K562 (cell line): ENCODE results near the gene TNFAIP8L1. TPM values are rescaled to one million over a fixed set of nuclear protein-coding genes. Genes with fewer than 3 reads are reported as not detected.

ENCODE experiments used
- JUN ChIP-seq, 2 experiments: sonication (generic) in 1 of 2; formaldehyde crosslinking in 1 of 2; IDR thresholded peaks; 2 replicates each; pipeline versions ENCODE4 v1.6.1 to v1.8.0; 2012 to 2022; ENCODE audit warnings: borderline replicate concordance in 2 of 2, mild to moderate bottlenecking in 2 of 2, improper control_type of control experiment in 1 of 2, low read depth in 1 of 2, low read length in 1 of 2, missing genetic modification reagents in 1 of 2
- KAT8 ChIP-seq: fragments of 450-650 bp; IDR thresholded peaks from 2 replicates; pipeline ENCODE4 v1.6.1; 2016; ENCODE audit warnings: low read depth, mild to moderate bottlenecking
- KLF16 ChIP-seq: IDR thresholded peaks from 2 replicates; pipeline ENCODE4 v1.6.1; 2016; ENCODE audit warnings: antibody characterized with exemption
- MCM2 ChIP-seq: fragments of 450-650 bp; IDR thresholded peaks from 2 replicates; pipeline ENCODE4 v1.6.1; 2017; ENCODE audit warnings: low read depth, mild to moderate bottlenecking
- NFE2 ChIP-seq: IDR thresholded peaks from 2 replicates; pipeline ENCODE4 v1.6.1; 2014; ENCODE audit warnings: antibody characterized with exemption, low read depth
- SETDB1 ChIP-seq: IDR thresholded peaks from one replicate; pipeline ENCODE4 v1.6.1; 2012; ENCODE audit warnings: low read length, control low read depth, inconsistent platforms
- STAT5A ChIP-seq: IDR thresholded peaks from 2 replicates; pipeline ENCODE4 v1.6.1; 2012; ENCODE audit warnings: low read length, inconsistent platforms, borderline replicate concordance
- TOE1 ChIP-seq, 2 experiments: fragments of 450-650 bp in 1 of 2; sonication (generic) in 1 of 2; formaldehyde crosslinking in 1 of 2; IDR thresholded peaks; 2 replicates each; pipeline versions ENCODE4 v1.7.1 to v1.8.0; 2016 to 2022; ENCODE audit warnings: borderline replicate concordance in 2 of 2, mild to moderate bottlenecking in 2 of 2, antibody characterized with exemption in 1 of 2, inconsistent platforms in 1 of 2, low read depth in 1 of 2, missing genetic modification reagents in 1 of 2, moderate library complexity in 1 of 2
- ZC3H4 ChIP-seq: sonication (generic); formaldehyde crosslinking; IDR thresholded peaks from 2 replicates; pipeline ENCODE4 v1.9.0; 2021; ENCODE audit warnings: missing genetic modification reagents, borderline replicate concordance
- ZNF444 ChIP-seq: fragments of 250-450 bp; sonication (Bioruptor Pico); IDR thresholded peaks from 2 replicates; pipeline ENCODE4 v1.4.0; 2020; ENCODE audit warnings: mild to moderate bottlenecking, moderate library complexity
- ZNF561 ChIP-seq: fragments of 450-650 bp; formaldehyde crosslinking; conservative IDR thresholded peaks from 2 replicates; pipeline ENCODE4 v1.4.0; 2020; ENCODE audit warnings: mild to moderate bottlenecking, moderate library complexity
- polyA plus RNA-seq, 8 experiments: library from polyadenylated mRNA; depleted of rRNA in 4 of 8; stranded (reverse) in 5 of 8; unstranded in 3 of 8; fragments of >200 nt; fragmentation: Nextera tagmentation in 2 of 8; fragmentation: Illumina TruSeq in 1 of 8; extraction: Ambion mirVana in 2 of 8; extraction: Trizol in 1 of 8; gene quantifications; 2 replicates each; pipeline versions ENCODE4 v1.2.1 to v1.2.3, GENCODE V29; 2011 to 2014; ENCODE audit warnings: inconsistent platforms in 1 of 8, missing spikeins in 1 of 8
- total RNA-seq, 7 experiments: library from RNA; depleted of rRNA in 6 of 7; stranded (reverse); fragments of >200 nt in 6 of 7; fragmentation: Illumina TruSeq in 2 of 7; extraction: Trizol in 2 of 7; gene quantifications; 2 replicates each; pipeline versions ENCODE4 v1.2.1 to v1.2.3, GENCODE V29; 2011 to 2021; ENCODE audit warnings: low replicate concordance in 1 of 7
- TF ChIP-seq, protein P1 (sequence below): fragments of 250-450 bp; sonication (Bioruptor Pico); IDR thresholded peaks from 2 replicates; pipeline ENCODE4 v1.8.0; 2022; ENCODE audit warnings: inconsistent platforms
- TF ChIP-seq, protein P2 (sequence below): fragments of 450-650 bp; IDR thresholded peaks from 2 replicates; pipeline ENCODE4 v1.6.1; 2016; ENCODE audit warnings: mild to moderate bottlenecking
- TF ChIP-seq, protein P3 (sequence below): fragments of 250-450 bp; sonication (Bioruptor Pico); IDR thresholded peaks from 2 replicates; pipeline ENCODE4 v1.5.0; 2021
- TF ChIP-seq, protein P4 (sequence below): fragments of 250-450 bp; sonication (Bioruptor Pico); IDR thresholded peaks from 2 replicates; pipeline ENCODE4 v1.8.0; 2021; ENCODE audit warnings: mild to moderate bottlenecking, moderate library complexity
- TF ChIP-seq, protein P5 (sequence below): sonication (generic); formaldehyde crosslinking; IDR thresholded peaks from 2 replicates; pipeline ENCODE4 v1.8.0; 2022; ENCODE audit warnings: mild to moderate bottlenecking, missing genetic modification reagents
- TF ChIP-seq, protein P6 (sequence below): fragments of 450-650 bp; conservative IDR thresholded peaks from 2 replicates; pipeline ENCODE4 v1.6.1; 2016; ENCODE audit warnings: missing genetic modification characterization, low read depth, mild to moderate bottlenecking, control low read depth, missing compliant biosample characterization

The TNFAIP8L1 gene
- total and polyA plus RNA-seq, 9 of the 15 experiments (the other 6 are each of a cell fraction or from before 2014, with no cell fraction given): 0.69 to 9.3 (median 4.9) TPM

DNA sequence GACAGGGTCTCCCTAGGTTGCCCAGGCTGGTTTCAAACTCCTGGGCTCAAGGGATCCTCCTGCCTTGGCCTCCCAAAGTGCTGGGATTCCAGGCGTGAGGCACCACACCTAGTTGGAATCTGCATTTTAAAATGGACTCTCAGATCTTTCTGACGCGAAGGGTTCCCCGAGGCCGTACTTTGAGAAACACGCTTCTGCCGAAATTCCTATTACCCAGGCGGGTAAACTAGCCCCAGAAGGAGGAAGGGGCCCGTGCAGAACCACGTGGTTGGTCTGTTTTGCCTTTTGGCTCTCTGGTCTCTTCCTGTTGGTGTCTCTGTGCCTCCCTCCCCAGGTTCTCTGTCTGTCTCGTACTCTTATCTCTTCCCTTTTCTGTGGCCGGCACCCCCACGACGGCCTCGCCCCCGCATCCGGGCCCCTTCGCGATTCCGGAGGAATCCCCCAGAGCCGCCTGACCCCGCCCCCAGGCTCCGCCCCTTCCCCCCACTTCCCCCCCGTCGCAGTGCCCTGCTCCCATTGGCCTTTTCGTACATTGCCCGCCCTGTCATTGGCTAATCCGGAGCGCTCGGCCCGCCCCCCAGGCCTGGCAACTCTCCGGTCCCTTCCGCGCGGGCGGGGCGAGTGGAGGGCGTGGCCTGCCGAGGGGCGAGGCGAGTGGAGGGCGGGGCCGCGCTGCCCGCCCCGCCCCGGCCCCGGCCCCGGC, at the start of gene TNFAIP8L1 (continued):
- TF ChIP-seq ZNF444: no peak
- TF ChIP-seq STAT5A: no peak
- TF ChIP-seq, protein P1, sequence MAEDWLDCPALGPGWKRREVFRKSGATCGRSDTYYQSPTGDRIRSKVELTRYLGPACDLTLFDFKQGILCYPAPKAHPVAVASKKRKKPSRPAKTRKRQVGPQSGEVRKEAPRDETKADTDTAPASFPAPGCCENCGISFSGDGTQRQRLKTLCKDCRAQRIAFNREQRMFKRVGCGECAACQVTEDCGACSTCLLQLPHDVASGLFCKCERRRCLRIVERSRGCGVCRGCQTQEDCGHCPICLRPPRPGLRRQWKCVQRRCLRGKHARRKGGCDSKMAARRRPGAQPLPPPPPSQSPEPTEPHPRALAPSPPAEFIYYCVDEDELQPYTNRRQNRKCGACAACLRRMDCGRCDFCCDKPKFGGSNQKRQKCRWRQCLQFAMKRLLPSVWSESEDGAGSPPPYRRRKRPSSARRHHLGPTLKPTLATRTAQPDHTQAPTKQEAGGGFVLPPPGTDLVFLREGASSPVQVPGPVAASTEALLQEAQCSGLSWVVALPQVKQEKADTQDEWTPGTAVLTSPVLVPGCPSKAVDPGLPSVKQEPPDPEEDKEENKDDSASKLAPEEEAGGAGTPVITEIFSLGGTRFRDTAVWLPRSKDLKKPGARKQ (CRISPR knock-in tag): no peak
- TF ChIP-seq ZNF561 (CRISPR knock-in tag): no peak
- TF ChIP-seq KLF16: 0 out of 2 replicates have a peak, but pooled peaks have one; percentile 39
- TF ChIP-seq TOE1 (IDR thresholded peaks at IDR 0.05; ENCODE audit: borderline replicate concordance): peak; percentile 81
- no peak for TF ChIP-seq TOE1 (CRISPR knock-in tag; IDR thresholded peaks at IDR 0.05; ENCODE audit: borderline replicate concordance, low read depth)
- TF ChIP-seq, protein P2, sequence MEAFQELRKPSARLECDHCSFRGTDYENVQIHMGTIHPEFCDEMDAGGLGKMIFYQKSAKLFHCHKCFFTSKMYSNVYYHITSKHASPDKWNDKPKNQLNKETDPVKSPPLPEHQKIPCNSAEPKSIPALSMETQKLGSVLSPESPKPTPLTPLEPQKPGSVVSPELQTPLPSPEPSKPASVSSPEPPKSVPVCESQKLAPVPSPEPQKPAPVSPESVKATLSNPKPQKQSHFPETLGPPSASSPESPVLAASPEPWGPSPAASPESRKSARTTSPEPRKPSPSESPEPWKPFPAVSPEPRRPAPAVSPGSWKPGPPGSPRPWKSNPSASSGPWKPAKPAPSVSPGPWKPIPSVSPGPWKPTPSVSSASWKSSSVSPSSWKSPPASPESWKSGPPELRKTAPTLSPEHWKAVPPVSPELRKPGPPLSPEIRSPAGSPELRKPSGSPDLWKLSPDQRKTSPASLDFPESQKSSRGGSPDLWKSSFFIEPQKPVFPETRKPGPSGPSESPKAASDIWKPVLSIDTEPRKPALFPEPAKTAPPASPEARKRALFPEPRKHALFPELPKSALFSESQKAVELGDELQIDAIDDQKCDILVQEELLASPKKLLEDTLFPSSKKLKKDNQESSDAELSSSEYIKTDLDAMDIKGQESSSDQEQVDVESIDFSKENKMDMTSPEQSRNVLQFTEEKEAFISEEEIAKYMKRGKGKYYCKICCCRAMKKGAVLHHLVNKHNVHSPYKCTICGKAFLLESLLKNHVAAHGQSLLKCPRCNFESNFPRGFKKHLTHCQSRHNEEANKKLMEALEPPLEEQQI: no peak
- TF ChIP-seq, protein P3, sequence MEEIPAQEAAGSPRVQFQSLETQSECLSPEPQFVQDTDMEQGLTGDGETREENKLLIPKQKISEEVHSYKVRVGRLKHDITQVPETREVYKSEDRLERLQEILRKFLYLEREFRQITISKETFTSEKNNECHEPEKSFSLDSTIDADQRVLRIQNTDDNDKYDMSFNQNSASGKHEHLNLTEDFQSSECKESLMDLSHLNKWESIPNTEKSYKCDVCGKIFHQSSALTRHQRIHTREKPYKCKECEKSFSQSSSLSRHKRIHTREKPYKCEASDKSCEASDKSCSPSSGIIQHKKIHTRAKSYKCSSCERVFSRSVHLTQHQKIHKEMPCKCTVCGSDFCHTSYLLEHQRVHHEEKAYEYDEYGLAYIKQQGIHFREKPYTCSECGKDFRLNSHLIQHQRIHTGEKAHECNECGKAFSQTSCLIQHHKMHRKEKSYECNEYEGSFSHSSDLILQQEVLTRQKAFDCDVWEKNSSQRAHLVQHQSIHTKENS (CRISPR knock-in tag): no peak
- TF ChIP-seq KAT8: no peak
- TF ChIP-seq NFE2: 0 out of 2 replicates have a peak, but pooled peaks have one; percentile 5
- TF ChIP-seq MCM2: no peak
- no peak for TF ChIP-seq SETDB1
- TF ChIP-seq, protein P4, sequence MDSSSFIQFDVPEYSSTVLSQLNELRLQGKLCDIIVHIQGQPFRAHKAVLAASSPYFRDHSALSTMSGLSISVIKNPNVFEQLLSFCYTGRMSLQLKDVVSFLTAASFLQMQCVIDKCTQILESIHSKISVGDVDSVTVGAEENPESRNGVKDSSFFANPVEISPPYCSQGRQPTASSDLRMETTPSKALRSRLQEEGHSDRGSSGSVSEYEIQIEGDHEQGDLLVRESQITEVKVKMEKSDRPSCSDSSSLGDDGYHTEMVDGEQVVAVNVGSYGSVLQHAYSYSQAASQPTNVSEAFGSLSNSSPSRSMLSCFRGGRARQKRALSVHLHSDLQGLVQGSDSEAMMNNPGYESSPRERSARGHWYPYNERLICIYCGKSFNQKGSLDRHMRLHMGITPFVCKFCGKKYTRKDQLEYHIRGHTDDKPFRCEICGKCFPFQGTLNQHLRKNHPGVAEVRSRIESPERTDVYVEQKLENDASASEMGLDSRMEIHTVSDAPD (CRISPR knock-in tag): no peak
- peak; percentile 9; the same call in 1 of the 2 replicates for TF ChIP-seq JUN (IDR thresholded peaks at IDR 0.05; ENCODE audit: borderline replicate concordance, low read depth, low read length)
- TF ChIP-seq JUN (CRISPR knock-in tag; IDR thresholded peaks at IDR 0.05; ENCODE audit: borderline replicate concordance): no peak
- TF ChIP-seq ZC3H4 (CRISPR knock-in tag): no peak
- TF ChIP-seq, protein P5, sequence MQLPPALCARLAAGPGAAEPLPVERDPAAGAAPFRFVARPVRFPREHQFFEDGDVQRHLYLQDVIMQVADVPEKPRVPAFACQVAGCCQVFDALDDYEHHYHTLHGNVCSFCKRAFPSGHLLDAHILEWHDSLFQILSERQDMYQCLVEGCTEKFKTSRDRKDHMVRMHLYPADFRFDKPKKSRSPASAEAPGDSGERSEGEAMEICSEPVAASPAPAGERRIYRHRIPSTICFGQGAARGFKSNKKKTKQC (CRISPR knock-in tag): peak; percentile 43; the same call in 1 of the 2 replicates
- TF ChIP-seq, protein P6, sequence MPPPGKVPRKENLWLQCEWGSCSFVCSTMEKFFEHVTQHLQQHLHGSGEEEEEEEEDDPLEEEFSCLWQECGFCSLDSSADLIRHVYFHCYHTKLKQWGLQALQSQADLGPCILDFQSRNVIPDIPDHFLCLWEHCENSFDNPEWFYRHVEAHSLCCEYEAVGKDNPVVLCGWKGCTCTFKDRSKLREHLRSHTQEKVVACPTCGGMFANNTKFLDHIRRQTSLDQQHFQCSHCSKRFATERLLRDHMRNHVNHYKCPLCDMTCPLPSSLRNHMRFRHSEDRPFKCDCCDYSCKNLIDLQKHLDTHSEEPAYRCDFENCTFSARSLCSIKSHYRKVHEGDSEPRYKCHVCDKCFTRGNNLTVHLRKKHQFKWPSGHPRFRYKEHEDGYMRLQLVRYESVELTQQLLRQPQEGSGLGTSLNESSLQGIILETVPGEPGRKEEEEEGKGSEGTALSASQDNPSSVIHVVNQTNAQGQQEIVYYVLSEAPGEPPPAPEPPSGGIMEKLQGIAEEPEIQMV (tag): no peak
